Endothelial cell of umbilical vein (primary cell): ENCODE measurements around the gene ACTL7A.

Source experiments
- EZH2 ChIP-seq: IDR thresholded peaks from 2 replicates; pipeline ENCODE4 v1.6.1; 2012; ENCODE audit warnings: borderline replicate concordance, low read depth, mild to moderate bottlenecking, moderate library complexity, low read length, inconsistent platforms; ENCODE audit not compliant: severe bottlenecking
- MYC ChIP-seq: IDR thresholded peaks from one replicate; pipeline ENCODE4 v1.6.1; 2011; ENCODE audit warnings: mild to moderate bottlenecking, low read depth, low read length
- POLR2AphosphoS5 ChIP-seq: IDR thresholded peaks from 2 replicates; pipeline ENCODE4 v1.6.1; 2012; ENCODE audit warnings: low read depth, mild to moderate bottlenecking, control low read depth, low read length, moderate library complexity; ENCODE audit not compliant: insufficient read depth
- TF ChIP-seq, protein P1 (sequence below), 2 donors: IDR thresholded peaks; 1 replicate in 1 of 2; 2 replicates in 1 of 2; pipeline ENCODE4 v1.5.1; 2011; ENCODE audit warnings: low read length in 2 of 2, mild to moderate bottlenecking in 2 of 2, moderate library complexity in 2 of 2, control low read depth in 1 of 2, inconsistent platforms in 1 of 2, low read depth in 1 of 2; ENCODE audit not compliant: insufficient read depth in 1 of 2; ENCODE audit errors: extremely low read depth in 1 of 2
- TF ChIP-seq, protein P2 (sequence below): IDR thresholded peaks from 2 replicates; pipeline ENCODE4 v1.6.1; 2011; ENCODE audit not compliant: insufficient read depth, insufficient read length

GRCh38 chr9:108885643-108886348 is 23.7 kb downstream of the ACTL7A start:
- TF ChIP-seq EZH2, result no peak
- TF ChIP-seq, protein P1, sequence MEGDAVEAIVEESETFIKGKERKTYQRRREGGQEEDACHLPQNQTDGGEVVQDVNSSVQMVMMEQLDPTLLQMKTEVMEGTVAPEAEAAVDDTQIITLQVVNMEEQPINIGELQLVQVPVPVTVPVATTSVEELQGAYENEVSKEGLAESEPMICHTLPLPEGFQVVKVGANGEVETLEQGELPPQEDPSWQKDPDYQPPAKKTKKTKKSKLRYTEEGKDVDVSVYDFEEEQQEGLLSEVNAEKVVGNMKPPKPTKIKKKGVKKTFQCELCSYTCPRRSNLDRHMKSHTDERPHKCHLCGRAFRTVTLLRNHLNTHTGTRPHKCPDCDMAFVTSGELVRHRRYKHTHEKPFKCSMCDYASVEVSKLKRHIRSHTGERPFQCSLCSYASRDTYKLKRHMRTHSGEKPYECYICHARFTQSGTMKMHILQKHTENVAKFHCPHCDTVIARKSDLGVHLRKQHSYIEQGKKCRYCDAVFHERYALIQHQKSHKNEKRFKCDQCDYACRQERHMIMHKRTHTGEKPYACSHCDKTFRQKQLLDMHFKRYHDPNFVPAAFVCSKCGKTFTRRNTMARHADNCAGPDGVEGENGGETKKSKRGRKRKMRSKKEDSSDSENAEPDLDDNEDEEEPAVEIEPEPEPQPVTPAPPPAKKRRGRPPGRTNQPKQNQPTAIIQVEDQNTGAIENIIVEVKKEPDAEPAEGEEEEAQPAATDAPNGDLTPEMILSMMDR (IDR thresholded peaks at IDR 0.05; ENCODE audit: extremely low read depth in 1 of 2, insufficient read depth in 1 of 2, low read depth in 1 of 2, low read length in 2 of 2), result no peak
- no peak for TF ChIP-seq POLR2AphosphoS5
- TF ChIP-seq, protein P2, sequence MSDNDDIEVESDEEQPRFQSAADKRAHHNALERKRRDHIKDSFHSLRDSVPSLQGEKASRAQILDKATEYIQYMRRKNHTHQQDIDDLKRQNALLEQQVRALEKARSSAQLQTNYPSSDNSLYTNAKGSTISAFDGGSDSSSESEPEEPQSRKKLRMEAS, result no peak
- no peak for TF ChIP-seq MYC
